Hepatocyte (in vitro differentiated cells): ENCODE data around the gene GLP2R. TPM values are rescaled to one million over a fixed set of nuclear protein-coding genes. Genes with fewer than 3 reads are reported as not detected.

ENCODE experiments used
- DNase-seq: peaks from one replicate; pipeline ENCODE4 v3.0.0-alpha.2; 2016; ENCODE audit warnings: low spot score
- H2AFZ ChIP-seq: fragments of 200-600 bp; sonication (generic); 2 replicates; pipeline ENCODE4 v1.6.0; 2016; ENCODE audit warnings: antibody characterized with exemption, mild to moderate bottlenecking
- H3K27ac ChIP-seq: fragments of 200-600 bp; sonication (generic); 2 replicates; pipeline ENCODE4 v1.5.1; 2016; ENCODE audit warnings: mild to moderate bottlenecking
- H3K27me3 ChIP-seq: fragments of 200-600 bp; sonication (generic); 2 replicates; pipeline ENCODE4 v1.6.1; 2016
- H3K36me3 ChIP-seq: fragments of 200-600 bp; sonication (generic); replicated peaks from 2 replicates; pipeline ENCODE4 v1.5.1; 2016; ENCODE audit warnings: low read depth; ENCODE audit not compliant: insufficient read depth
- H3K4me1 ChIP-seq: fragments of 200-600 bp; sonication (generic); 2 replicates; pipeline ENCODE4 v1.5.1; 2016; ENCODE audit warnings: mild to moderate bottlenecking, moderate library complexity; ENCODE audit not compliant: insufficient read depth
- H3K4me2 ChIP-seq: fragments of 200-600 bp; sonication (generic); 2 replicates; pipeline ENCODE4 v1.6.0; 2016
- H3K4me3 ChIP-seq: fragments of 200-600 bp; sonication (generic); 2 replicates; pipeline ENCODE4 v1.5.1; 2016; ENCODE audit warnings: mild to moderate bottlenecking
- H3K79me2 ChIP-seq: fragments of 200-600 bp; sonication (generic); 2 replicates; pipeline ENCODE4 v1.6.0; 2017; ENCODE audit warnings: mild to moderate bottlenecking
- H3K9me2 ChIP-seq: fragments of 200-600 bp; sonication (generic); replicated peaks from 2 replicates; pipeline ENCODE4 v1.6.0; 2017; ENCODE audit warnings: mild to moderate bottlenecking; ENCODE audit not compliant: insufficient read depth
- H3K9me3 ChIP-seq: fragments of 200-600 bp; sonication (generic); 2 replicates; pipeline ENCODE4 v1.5.1; 2016; ENCODE audit warnings: low read depth, mild to moderate bottlenecking
- H4K20me1 ChIP-seq: fragments of 200-600 bp; sonication (generic); 2 replicates; pipeline ENCODE4 v1.6.0; 2016; ENCODE audit warnings: mild to moderate bottlenecking; ENCODE audit not compliant: insufficient read depth, poor library complexity, severe bottlenecking
- CTCF ChIP-seq: fragments of 200-600 bp; sonication (generic); IDR thresholded peaks from 2 replicates; pipeline ENCODE4 v1.5.1; 2016; ENCODE audit warnings: antibody characterized with exemption, mild to moderate bottlenecking; ENCODE audit not compliant: poor library complexity
- EZH2 ChIP-seq: fragments of 200-600 bp; sonication (generic); IDR thresholded peaks from 2 replicates; pipeline ENCODE4 v1.6.1; 2016; ENCODE audit warnings: antibody characterized with exemption, mild to moderate bottlenecking, borderline replicate concordance
- EZH2phosphoT487 ChIP-seq: fragments of 200-600 bp; sonication (generic); IDR thresholded peaks from one replicate; pipeline ENCODE4 v1.6.1; 2018; ENCODE audit warnings: antibody characterized with exemption, mild to moderate bottlenecking, low read depth, moderate library complexity; ENCODE audit not compliant: unreplicated experiment, severe bottlenecking
- WGBS: methylation state at CpG from one replicate; pipeline ENCODE4 v1.1.6; 2016; ENCODE audit warnings: low lambda C conversion rate; ENCODE audit errors: missing lambda C conversion rate; 5-methylcytosine and 5-hydroxymethylcytosine counted together
- polyA plus RNA-seq: library from polyadenylated mRNA; unstranded; fragments of >200 nt; fragmentation: Nextera tagmentation; extraction: Ambion mirVana; gene quantifications from 2 replicates; pipeline ENCODE4 v1.2.1, GENCODE V29; 2016
- total RNA-seq: library from RNA; depleted of rRNA; stranded (reverse); fragments of >200 nt; gene quantifications from 2 replicates; pipeline ENCODE4 v1.2.3, GENCODE V29; 2014

The GLP2R gene
- total and polyA plus RNA-seq, 2 experiments from 2014 or later = 1.5 to 3.3 TPM

- WGBS = 85% methylated on average over 14 of the region's 14 CpGs
- H3K4me3 ChIP-seq = no peak overlapping the region
- H4K20me1 ChIP-seq = no peaks in the 10 kb centered on the region
- H3K27me3 ChIP-seq = no peaks in the 10 kb centered on the region
- TF ChIP-seq CTCF (no peak), EZH2 (no peak), EZH2phosphoT487 (no peak)
- H2AFZ ChIP-seq = no peak overlapping the region
- DNase-seq = no peak
- no peaks in the 10 kb centered on the region for H3K79me2 ChIP-seq
- no peak overlapping the region for H3K4me2 ChIP-seq
- no peak overlapping the region for H3K27ac ChIP-seq
- H3K9me3 ChIP-seq = no peaks in the 10 kb centered on the region
- H3K9me2 ChIP-seq = no peaks in the 10 kb centered on the region
- no peaks in the 10 kb centered on the region for H3K36me3 ChIP-seq
- H3K4me1 ChIP-seq = peaks cover 2% of the 10 kb centered on the region
These were observed 80.9 kb downstream of the GLP2R start for GRCh38 chr17:9906616-9907015.

GRCh38 chr17:9907131-9907530 lies 81.4 kb downstream of the GLP2R start:
- WGBS = 88% methylated on average over 7 of the region's 7 CpGs
- H3K4me2 ChIP-seq = no peak overlapping the region

GRCh38 chr17:9907883-9908648 lies 82.3 kb downstream of the GLP2R start:
- no peak for DNase-seq
- no peaks in the 10 kb centered on the region for H4K20me1 ChIP-seq
- TF ChIP-seq EZH2phosphoT487 (no peak), CTCF (no peak), EZH2 (no peak)

More at GRCh38 chr17:9907131-9907530, 81.4 kb downstream of the GLP2R start:
- no peak for DNase-seq
- H4K20me1 ChIP-seq = no peaks in the 10 kb centered on the region
- H3K27ac ChIP-seq = no peak overlapping the region
- no peaks in the 10 kb centered on the region for H3K9me3 ChIP-seq
- H3K79me2 ChIP-seq = no peaks in the 10 kb centered on the region
- TF ChIP-seq EZH2 = no peak
- no peak for TF ChIP-seq EZH2phosphoT487
- TF ChIP-seq CTCF = no peak
- H3K27me3 ChIP-seq = no peaks in the 10 kb centered on the region
- no peaks in the 10 kb centered on the region for H3K4me1 ChIP-seq
- no peak overlapping the region for H2AFZ ChIP-seq
- no peaks in the 10 kb centered on the region for H3K36me3 ChIP-seq
- H3K4me3 ChIP-seq = no peak overlapping the region
- no peaks in the 10 kb centered on the region for H3K9me2 ChIP-seq

More at GRCh38 chr17:9907883-9908648, 82.3 kb downstream of the GLP2R start:
- WGBS = 48% methylated on average over 12 of the region's 12 CpGs
- Histone ChIP-seq H3K27me3 (no peaks in the 10 kb centered on the region), H2AFZ (no peak overlapping the region), H3K27ac (no peak overlapping the region), H3K9me3 (no peaks in the 10 kb centered on the region), H3K79me2 (no peaks in the 10 kb centered on the region), H3K4me3 (no peak overlapping the region), H3K4me2 (no peak overlapping the region), H3K36me3 (no peaks in the 10 kb centered on the region), H3K9me2 (no peaks in the 10 kb centered on the region), H3K4me1 (no peaks in the 10 kb centered on the region)
